Stimulated activated CD4-positive, alpha-beta T cell treated with anti-CD3 and anti-CD28 coated beads, Interleukin-12 subunit alpha, Interleukin-12 subunit beta, amount 100 ng/mL, for 4 hours (primary cell): ENCODE data around the gene CBX8.

Source experiments
- DNase-seq: peaks from one replicate; pipeline ENCODE4 v3.0.0-alpha.2; 2020

CBX8 gene

DNA sequence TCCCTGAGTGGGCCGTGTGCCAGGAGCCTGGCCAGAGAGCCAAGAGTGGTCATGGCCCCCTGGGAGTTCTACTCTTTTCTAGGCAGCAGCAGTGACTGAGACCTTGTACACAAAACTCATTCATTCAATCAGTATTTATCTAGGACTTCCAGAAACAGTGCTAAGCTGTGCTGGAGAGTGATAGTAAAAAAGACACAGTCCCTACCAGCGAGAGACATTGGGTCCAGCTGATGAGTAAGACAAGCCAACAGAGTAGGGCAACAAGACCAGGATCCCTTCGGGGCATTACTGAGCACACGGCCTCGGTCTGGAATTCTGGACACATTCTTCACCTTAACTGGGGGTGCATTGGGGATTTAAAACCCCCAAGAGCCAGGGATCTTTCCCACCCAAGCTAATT, 22.2 kb upstream of the CBX8 start:
- no peak for DNase-seq

DNA sequence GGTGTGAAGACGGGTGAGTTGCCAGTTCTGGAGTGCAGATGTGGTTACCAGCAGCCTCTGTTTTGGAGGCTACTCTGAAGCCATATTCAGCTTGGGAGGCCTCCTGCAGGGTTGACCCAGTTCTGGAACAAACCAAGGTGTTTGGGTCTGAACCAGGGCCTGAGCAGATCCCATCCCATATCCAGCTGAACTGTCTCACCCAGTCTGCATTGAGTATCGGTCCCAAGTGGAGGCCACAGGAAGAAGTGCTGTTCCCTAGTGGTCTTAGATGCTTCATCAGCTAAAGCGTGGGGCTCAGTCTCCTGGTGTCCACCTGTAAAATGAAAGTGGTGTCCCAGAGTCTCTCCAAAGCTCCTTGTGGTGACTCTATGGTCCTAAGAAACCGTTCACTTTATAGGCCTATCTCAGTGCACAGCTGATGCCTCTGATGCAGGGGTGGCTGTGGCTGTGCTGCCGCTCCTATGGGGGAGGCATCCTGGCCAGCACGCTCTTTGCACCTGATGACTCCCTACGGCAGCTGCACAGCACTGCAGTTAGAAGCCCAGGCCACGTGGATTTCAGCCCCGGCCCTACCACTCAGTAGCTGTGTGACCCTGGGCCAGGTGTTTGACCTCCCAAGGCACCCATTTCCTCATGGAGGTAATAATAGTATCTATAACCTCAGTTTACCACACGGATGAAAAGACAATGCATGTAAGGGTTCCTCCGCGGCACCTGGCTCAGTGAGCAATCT, 21.3 kb upstream of the CBX8 start:
- no peak for DNase-seq

DNA sequence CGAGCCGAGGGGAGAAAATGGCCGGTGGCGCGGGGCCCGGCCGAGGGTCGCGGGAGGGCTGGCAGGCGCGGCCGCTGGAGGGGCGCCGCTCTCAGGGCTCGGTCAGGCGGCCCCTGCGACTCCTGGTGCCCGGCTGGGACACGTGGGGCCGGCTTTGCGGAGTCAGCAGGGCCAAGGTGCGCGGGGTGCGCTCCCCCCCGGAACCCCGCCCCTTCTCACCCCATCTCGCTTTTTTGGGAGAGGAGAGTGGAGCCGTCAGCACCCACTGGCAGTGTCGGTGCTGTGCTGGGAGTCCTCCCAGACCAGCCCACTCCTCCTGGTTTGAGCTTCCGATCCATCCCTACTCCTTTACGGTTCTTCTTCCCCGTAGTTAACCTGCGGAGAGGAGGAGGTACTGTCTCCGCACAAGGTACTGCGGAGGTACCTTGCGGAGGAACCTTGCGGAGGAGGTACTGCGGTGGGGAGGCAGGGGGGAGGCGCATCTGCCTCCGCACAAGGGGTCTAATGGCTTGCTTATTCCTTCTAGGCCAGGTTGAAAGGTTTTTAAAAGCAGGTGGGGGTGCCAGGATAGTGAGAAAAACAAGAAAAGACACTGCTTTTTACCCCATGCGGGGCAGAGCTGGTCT, 19.1 kb upstream of the CBX8 start:
- DNase-seq = no peak

DNA sequence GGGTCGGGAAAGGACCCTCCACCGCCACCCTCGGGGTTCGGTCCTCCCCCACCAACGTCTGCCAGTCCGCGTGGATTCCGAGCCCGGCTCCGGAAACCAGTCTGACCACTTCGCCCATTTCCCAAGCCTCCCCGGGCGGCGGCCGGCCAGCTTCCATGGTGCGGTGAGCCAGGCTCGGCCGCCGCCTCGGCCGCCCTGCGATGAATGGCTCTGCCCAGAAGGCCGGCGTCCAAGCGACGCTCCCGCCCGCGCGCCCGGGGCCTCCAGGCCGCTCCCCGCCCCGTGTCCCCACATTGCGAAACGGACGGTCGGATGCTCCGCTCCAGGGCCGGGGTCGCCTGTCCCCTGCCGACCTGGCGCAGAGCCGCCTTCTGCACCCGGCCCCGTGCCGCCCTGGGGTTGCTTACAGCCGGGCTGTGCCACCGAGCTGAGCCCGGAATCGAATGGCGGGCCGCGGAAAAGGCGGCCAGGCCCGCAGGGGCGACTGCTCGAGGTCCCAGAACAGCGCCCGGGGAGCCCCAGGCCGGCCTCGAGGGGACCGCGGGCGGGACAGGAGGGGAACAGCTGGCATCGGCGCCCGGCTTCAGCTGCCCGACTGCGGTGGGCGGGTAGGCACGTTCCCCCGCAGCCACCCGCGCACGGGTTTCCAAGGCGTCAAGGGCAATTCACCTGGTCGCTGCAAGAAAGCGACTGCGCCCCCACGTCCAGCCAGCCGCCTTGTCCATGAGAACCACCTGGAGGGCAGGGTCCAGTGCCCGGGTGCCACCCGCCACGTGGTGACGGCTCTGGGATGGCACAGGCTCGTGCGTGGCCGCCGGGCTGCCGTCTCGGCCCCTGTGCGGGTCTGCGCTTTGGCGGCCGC, 18.3 kb upstream of the CBX8 start:
- no peak for DNase-seq

DNA sequence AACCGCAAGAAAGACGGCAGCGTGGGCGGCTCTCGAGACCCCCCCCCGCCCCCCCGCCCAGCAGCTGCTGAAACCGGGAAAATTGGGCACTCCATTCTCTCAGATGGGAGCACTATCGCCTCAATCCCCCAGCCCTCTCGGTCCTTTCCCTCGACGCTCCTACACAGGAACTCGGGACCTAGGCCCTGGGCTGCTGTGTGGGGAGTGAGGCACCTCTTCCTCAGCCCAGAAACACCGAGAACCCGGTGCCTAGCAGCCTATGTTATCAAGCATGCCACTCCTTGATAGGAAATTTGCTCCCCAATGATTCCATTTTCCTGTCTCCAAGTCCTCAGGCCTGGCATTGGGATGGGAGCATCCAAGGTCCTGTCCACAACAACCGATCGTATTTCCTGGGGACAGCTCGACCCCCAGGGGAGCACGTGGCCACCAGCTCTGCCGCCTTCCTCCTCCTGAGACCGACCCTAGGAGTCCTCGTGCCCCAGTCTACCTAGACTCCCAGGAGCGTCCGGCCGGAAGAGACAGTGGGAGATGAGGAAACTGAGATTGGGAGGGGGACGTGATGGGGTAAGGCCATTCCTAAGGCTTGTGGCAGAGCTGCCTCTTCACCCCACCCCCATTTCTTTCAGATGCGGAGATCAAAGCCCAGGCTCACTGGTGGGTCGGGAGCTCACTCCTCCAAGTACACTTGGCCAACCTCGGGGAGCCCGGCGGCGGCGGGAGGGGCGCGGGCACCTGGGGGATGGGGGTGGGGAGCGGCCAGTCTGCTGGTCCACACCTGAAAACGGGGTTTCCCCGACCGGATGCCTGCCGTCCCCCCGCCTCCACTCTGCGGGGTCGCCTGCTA, 17.5 kb upstream of the CBX8 start:
- no peak for DNase-seq

DNA sequence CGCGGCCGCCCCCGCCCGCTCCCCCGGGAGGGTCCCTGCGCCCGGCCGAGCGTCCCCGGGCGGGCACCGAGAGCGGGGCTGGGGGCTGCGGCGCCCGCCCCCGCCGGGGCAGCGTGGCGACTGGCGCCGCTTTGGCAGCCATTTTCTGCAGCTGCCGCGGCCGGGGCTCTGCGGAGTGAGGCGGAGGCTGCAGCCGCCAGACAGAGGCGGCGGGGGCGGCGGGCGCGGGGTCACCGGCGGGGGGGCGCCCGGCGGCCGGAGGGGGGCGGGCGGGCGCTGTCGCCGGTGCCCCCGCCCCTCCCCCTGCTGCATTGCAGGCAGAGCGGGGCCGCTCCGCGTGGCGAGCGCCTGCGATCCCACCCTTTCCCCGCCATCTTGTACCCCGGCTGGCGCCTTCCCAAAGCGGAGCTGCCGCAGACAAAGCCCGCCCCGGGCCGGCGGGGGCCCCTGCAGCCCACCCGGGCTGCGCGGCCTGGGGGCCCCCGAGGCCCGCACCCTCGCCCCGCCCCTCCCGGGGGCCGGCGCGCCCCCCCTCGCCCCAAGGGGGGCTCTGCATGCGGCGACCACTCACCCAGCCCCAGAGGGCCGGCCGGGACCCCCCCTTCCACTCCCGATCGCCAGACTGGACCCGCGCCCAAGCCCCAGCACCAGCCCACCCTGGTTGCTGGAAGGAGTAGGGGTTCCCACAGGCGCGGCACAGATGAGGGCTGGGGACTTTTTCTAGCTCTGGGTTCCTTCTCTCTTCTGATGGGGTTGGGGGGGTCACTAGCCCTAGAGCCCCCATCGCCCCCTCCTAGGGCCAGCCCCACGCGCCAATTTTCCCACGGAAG, 16.6 kb upstream of the CBX8 start:
- no peak for DNase-seq

DNA sequence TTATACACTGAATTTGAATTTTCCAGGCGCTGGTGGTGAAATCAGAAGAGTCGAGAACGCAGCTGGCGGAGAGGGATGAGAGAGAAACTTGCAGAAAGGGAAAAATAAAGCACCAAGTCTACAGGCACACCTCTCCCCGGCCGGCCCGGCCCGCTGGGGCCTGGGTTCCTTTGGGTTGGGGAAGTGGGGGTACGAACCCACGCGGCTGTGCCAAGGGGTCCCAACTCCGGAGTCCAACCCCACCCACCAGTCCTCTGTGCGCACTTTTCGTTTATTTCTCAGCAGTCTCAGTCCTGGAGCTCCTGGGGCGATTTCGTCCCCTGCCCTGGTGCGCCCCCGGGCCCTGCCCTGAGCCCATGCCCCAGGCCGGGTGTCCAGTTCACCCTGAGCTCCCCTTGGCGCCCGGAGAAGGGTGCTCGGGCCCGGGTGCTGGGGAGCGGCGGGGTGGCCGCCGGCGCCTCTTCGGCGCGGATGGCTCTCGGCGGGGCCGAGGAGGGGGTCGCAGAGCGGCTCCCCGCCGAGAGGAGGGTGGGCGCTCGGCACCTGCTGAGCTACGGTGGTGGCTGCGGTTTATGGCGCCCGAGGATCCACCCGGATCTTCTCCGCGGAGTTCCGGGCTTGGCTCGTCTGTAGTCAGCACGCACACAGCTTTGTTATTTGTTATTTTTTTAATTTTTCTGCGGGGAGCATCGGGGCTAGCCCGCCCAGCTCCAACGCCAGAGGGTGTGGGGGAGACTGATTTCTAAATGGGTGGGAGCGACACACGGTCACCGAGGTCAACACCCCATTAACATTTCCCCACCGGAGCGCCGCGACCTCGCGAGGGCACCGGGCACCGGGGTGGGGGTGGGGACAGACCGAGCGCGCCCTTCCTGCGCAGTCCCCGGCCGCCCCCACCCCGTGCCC, 15.7 kb upstream of the CBX8 start:
- no peak for DNase-seq

DNA sequence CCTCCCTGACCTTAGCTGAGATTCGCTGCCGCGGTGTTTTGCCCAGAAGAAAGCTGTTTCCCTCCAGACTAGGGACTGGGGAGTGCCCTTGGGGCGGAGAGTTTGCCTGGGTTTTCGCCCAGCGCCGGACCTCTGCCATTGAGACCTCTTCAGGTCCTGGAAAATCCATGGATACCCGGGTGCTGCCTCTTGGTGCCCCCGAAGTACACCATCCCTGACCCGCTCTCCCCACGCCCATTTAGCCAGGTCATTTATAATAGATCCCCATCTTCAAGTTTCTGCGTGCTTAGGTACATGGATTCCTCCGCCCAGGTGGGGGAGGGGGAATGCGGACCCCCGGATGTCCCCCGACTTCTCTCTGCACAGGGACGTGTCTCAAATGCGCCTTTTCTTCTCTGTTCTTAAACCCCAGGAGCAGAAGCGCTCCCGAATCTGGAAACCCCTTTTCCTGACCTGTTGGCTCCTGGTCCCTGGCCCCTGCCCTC, 15.0 kb upstream of the CBX8 start:
- DNase-seq = no peak

DNA sequence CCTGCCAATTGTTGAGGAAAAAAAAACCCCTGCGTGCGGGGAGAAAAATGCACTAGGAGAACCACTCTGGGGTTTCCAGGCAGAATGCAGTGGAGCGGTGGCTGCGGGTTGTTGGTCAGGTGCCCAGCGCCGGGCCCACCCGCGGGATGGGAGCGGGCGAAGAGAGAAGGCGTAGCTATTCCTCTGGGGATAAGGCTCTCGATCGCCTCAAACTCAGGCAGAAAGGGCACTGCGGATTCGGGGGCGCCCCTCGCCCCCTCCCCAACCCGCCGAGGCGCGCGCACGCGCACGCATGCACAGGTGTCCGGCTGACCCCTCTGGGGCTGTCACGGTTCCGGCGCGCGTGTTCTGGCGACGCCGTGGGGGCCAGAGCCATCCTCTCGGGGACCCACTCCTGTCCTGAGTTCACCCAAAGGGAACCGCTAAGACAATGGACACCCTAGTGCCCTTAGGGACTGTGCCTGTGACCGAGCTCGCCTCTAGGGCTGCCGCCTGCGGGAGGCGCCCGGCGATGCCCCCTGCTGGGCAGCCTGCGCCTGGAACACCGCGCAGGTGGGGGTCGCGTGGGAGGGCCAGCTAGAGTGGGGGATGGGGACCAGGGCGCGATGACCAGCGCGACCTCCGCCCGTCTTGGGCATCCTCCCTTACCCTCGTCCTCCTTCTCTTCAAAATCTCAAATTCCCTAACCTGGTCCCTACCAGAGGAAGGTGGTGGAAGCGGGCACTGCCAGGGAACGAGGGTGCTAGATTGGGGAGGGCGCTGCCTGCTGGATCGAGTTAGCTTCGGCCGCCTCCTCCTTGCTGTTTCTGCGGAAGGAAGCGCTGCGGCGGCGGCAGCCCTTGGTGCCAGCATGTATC, 14.4 kb upstream of the CBX8 start:
- no peak for DNase-seq

DNA sequence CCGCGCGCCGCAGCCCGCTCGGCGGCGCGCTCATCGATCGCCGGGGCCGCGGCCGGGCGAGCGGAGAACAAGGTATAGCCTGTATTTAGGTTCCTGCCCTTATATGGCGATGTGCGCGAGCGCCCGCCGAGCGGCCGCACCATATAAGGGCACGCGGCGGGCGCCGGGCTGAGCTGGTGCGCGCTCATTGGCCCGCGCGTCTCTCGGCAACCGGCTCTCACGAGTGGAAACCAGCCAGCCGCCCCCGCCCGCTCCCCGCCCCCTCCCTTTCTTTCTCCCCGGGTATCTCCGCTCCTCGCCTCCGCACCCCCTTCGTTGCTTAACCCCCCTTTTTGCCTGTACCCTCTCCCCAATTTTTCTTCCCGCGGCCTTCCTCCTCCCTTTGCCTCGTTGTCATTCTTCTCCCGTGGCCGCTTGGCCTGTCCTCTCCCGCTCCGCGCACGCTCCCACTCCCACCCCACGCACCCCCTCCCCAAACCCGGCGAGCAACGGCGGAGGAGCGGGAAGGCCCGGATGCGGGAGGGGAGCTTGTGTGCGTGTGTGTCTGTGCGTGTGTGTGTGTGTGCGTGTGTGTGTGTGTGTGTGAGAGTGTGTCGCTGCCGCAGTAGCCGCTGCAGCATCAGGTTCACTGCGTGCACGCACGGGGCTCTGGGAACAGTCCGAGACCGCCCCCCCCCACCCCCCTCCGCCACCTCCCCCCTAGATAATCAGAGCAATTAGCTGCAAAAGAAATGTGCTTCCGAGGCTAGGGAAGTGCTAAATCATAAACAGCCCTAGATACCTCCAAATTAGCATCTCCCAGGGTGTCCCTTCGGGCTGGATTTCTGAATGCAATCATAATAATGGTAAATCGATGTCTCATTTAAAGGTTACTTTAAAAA, 13.5 kb upstream of the CBX8 start:
- peak; percentile 81 for DNase-seq

DNA sequence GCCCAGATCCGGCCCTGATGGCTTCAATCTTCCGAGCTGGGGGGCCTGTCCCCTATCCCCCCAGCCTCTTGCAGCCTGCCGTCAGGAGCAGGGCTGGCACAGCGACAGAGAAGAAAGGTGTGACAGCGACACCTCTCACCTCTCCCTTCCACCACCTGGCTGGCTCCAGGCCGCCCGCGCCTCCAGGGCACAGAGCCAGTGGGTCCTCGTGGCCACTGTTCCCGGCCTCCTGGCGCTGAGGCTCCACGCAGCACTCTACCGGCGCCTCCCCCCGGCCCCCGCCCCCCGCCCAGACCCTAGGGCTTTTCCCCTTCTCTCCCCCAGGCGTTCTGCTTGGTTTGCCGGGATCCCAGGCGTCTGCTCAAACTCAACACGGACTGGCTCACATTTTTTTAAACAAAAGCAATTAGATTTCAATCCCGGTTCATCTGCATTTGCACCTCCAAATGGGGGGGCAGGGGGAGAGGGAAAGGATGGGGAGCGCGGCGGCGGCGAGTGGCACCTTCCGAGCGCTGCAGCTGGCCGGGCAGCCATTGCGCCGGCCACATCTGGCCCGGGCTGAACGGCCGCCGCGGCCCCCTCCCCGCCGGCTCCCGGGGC, 12.8 kb upstream of the CBX8 start:
- DNase-seq = no peak

DNA sequence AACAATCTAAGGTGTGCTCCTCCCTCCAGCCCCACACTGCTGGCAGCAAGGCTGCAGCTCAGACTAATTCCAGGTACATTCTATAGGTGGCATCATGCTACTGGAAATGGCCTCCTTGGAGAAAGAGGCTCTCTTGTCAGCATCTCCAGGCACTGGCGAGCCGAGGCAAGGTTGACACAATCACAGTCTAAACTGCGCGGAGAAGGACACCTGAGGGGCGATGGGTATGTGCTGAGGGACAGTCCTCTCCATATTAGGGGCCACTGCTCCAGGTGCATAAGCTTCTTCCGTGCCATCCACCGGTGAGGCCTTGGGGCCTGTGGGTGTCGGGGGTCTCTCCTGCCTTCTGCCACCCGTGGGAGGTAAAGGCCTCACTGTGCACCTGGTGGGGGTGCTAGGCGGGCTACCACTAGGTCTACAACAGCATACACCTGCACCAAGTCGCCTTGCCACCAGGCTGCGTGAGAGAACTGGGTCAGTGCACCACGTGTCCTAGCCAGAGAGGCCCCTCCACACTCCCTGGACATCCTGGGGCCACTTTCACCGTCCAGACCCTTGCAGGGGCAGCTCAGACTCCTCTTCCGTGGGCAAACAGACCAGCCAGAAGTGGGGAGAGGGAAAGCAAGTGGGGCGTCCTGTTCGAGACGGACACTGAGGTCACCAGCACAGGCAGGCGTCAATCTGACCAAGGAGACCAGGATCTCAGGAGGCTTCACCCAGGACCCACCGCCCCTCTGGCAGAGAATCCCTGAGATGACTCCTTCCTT, 12.1 kb upstream of the CBX8 start:
- DNase-seq = no peak

DNA sequence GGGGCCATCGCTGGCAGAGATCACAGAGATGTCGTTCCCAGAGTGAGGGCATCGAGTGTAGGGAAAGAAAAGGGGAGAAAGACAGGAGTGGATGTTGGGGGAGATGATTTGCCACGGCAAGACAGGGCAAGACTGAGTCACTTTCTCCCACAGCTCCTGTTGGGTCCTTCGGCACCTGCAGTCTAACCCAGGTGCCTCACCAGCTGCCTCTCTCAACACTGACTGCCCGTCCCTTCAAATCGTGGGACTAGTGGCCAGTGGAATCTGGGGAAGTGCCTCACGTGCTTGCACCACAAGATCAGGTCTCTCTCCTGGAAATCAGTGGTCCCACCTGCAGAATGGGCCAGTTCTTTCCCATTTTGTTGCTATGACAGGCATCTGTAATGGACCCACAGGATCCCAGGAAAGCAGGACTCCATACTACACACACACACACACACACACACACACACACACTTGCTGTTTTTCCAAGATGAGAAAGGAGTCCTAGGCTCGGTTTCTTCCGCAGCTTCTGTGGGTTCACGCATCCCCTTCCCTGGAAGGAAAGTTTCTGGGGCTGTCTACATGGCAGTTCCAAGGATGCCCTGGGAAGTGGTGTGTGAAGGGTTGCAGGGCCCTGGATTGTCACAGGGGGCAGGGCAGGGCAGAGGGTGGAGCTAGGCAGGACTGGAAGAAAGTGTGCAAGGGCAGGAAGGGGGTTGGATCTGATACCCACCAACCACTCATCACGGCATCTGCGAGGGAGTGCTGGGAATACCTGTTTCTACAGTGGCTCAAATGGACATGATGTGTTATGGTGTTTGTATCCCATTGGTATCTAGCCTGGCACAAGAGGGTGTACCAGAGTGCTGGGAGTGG, 10.2 kb upstream of the CBX8 start:
- DNase-seq = no peak

DNA sequence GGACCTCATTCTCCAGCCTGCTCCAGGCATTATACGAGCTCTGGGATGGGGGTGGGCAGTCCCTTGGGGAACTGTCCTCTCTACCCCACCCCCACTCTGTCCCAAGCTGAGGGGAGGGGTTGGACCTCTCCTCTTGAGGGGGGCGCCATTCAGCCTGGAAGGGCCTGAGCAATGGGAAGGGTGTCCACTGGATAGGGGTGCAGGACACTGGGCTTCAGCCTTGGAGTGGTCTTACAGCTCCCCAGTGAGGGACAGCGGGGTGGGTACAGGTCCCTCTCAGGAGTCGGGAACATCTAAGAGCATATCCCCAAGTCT, 9.5 kb upstream of the CBX8 start:
- DNase-seq = no peak

DNA sequence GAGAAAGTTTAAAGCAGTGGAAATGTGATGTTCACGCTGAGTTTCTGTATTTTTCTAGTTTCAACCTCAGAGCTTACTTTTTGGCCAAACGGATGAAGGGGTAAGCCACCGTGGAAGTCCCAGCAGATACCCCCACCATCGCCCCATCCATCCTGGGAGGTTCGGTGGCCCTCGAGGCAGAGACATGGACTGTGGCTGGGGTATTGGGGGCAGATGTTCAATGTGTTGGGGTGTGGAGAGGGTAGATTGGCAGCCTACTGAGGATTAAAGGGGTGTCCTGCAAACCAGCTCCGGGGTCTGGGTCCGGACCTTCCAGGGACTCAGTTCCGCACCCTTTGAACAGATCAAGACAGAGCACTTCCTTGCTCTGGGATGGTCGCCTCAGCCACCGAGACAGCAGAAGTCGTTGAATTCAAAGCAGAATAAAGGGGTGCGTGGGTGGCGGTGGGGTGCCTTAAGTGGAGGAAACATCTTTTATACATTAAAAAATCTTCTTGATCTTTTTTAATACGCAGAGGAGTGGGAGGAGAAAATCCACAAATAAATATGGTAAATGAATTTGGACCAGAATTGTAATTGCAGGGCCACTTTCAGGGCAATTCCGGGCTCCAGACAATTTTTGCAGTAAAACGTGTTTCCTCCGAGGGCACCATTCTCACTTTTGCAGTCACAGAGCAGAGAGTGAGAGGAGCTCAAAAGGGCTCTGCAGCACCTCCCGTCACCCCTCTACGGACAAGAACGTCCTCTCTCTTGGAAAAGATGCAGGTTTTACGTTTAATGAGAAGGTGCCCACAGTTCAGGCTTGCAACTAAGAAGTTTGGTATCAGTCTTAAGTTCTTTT, 8.2 kb upstream of the CBX8 start:
- DNase-seq = no peak
